GM06990 (cell line): ENCODE measurements around the gene RNU2-1.
"Not testable (repeated sequence)": the region's sequence is repeated elsewhere in the genome, so short reads cannot be mapped to it uniquely, and the experiment has no call there.

Source experiments
- DNase-seq: peaks from one replicate; pipeline ENCODE4 v3.0.0-alpha.2; 2011; ENCODE audit not compliant: insufficient read length; ENCODE audit errors: extremely low read depth
- H3K27me3 ChIP-seq: replicated peaks from 2 replicates; pipeline ENCODE4 v1.6.0; 2011; ENCODE audit warnings: low read length; ENCODE audit not compliant: control insufficient read depth, insufficient read depth
- H3K36me3 ChIP-seq: 2 replicates; pipeline ENCODE4 v1.5.1; 2011; ENCODE audit warnings: low read length; ENCODE audit not compliant: control insufficient read depth, insufficient read depth
- H3K4me3 ChIP-seq: replicated peaks from 2 replicates; pipeline ENCODE4 v1.5.1; 2011; ENCODE audit warnings: low read depth, mild to moderate bottlenecking, control low read depth, low read length

RNU2-1 gene

GRCh38 chr17:43233877-43234276, at the start of gene RNU2-1:
RNU2-1 (minus strand) TSS chr17:43233977.
- H3K27me3 ChIP-seq, H3K36me3 ChIP-seq, DNase-seq: not testable (repeated sequence)

DNA sequence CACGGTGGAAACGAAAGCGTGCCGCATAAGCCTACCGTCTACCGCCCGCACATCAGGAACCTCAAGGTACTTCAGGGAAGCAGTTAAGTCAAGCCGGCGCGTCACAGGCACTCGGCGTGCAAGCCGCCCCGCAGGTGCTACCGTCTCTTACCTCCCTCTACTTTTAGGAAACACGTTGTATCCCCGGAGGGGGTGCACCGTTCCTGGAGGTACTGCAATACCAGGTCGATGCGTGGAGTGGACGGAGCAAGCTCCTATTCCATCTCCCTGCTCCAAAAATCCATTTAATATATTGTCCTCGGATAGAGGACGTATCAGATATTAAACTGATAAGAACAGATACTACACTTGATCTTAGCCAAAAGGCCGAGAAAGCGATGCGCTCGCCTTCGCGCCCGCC, 39.1 kb upstream of the RNU2-1 start:
- H3K4me3 ChIP-seq, H3K36me3 ChIP-seq, DNase-seq, H3K27me3 ChIP-seq: not testable (repeated sequence)

More at GRCh38 chr17:43233877-43234276, at the start of gene RNU2-1:
- not testable (repeated sequence) for H3K4me3 ChIP-seq

DNA sequence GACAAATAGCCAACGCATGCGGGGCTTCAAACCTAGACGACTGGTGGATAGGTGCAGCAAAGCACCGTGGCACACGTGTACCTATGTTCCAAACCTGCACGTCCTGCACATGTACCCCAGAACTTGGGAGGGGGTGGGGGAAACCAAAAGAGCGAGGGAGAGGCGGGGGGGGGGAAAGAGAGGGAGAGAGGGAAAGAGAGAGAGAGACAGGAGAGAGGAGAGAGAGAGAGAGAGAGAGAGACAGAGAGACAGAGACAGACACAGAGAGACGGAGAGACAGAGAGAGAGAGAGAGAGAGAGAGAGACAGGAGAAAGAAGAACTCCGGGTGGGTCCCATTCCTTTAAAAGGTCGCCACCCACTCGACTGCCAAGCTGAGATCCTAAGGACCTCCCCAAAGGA, 38.7 kb upstream of the RNU2-1 start:
- H3K36me3 ChIP-seq, DNase-seq, H3K4me3 ChIP-seq, H3K27me3 ChIP-seq: not testable (repeated sequence)

DNA sequence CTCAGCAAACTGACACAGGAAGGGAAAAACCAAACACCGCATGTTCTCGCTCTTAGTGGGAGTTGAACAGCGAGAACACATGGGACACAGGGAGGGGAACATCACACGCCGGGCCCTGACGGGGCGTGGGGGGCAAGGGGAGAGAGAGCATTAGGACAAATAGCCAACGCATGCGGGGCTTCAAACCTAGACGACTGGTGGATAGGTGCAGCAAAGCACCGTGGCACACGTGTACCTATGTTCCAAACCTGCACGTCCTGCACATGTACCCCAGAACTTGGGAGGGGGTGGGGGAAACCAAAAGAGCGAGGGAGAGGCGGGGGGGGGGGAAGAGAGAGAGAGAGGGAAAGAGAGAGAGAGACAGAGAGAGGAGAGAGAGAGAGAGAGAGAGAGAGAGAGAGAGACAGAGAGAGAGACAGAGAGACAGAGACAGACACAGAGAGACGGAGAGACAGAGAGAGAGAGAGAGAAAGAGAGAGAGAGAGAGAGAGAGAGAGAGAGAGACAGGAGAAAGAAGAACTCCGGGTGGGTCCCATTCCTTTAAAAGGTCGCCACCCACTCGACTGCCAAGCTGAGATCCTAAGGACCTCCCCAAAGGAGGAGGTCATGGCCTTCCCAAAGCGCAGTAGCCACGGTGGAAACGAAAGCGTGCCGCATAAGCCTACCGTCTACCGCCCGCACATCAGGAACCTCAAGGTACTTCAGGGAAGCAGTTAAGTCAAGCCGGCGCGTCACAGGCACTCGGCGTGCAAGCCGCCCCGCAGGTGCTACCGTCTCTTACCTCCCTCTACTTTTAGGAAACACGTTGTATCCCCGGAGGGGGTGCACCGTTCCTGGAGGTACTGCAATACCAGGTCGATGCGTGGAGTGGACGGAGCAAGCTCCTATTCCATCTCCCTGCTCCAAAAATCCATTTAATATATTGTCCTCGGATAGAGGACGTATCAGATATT, 37.1 kb upstream of the RNU2-1 start:
- not testable (repeated sequence) for DNase-seq, H3K27me3 ChIP-seq, H3K36me3 ChIP-seq, H3K4me3 ChIP-seq

GRCh38 chr17:43246456-43246855, 12.7 kb upstream of the RNU2-1 start:
- H3K4me3 ChIP-seq, H3K27me3 ChIP-seq, DNase-seq, H3K36me3 ChIP-seq: not testable (repeated sequence)

- H3K27me3 ChIP-seq, DNase-seq, H3K36me3 ChIP-seq, H3K4me3 ChIP-seq: not testable (repeated sequence)
These were observed 7.0 kb upstream of the RNU2-1 start for GRCh38 chr17:43240596-43241352.

DNA sequence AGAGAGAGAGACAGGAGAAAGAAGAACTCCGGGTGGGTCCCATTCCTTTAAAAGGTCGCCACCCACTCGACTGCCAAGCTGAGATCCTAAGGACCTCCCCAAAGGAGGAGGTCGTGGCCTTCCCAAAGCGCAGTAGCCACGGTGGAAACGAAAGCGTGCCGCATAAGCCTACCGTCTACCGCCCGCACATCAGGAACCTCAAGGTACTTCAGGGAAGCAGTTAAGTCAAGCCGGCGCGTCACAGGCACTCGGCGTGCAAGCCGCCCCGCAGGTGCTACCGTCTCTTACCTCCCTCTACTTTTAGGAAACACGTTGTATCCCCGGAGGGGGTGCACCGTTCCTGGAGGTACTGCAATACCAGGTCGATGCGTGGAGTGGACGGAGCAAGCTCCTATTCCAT, 5.8 kb upstream of the RNU2-1 start:
- not testable (repeated sequence) for H3K36me3 ChIP-seq, H3K27me3 ChIP-seq, DNase-seq, H3K4me3 ChIP-seq

- DNase-seq, H3K4me3 ChIP-seq, H3K27me3 ChIP-seq, H3K36me3 ChIP-seq: not testable (repeated sequence)
These were observed 514 bp downstream of the RNU2-1 start for GRCh38 chr17:43233263-43233662.

GRCh38 chr17:43232021-43232699, 1.6 kb downstream of the RNU2-1 start:
- peak; percentile 30 for DNase-seq
- H3K27me3 ChIP-seq, H3K4me3 ChIP-seq, H3K36me3 ChIP-seq: not testable (repeated sequence)

DNA sequence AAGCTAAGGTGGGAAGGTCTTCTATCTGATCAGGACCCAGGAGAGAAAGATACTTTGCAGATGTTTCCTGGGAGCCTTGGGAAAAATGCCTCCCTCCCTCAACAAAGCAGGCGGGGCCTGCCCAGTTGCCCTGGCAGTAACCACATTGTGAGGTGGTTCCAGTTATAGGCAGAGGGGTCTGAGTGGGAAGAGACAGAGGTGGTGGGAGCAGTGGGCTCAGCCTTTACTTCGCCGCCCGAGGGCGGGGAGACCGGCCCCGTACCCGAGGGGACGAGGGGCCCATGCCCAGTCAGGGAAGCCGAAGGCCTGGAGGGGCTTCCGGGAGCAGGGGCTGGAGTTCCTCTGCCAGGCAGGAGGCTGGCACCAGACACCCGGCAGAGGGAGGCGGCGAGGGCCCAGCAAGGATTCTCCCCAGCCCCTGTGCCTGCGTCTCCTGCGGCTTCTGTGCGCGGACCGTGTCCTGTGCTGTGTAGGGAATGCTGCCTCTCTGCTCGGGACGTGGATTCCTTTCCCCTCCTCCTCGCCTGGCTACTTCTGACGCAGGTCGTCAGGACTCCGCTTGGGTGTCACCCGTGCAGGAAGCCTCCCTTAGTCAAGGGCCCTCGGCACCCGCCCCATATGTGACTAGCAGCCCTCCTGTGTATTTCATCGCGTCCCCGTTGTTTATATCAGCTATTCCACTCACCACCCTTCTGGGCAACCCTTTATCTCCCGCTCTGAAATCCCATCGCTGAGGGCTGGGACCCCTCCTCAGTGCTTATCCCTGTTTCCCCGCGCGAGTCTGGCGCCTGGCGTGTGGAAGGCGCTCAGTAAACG, 2.4 kb downstream of the RNU2-1 start:
- H3K4me3 ChIP-seq, H3K36me3 ChIP-seq, DNase-seq, H3K27me3 ChIP-seq: not testable (repeated sequence)

- H3K27me3 ChIP-seq, DNase-seq, H3K4me3 ChIP-seq: not testable (repeated sequence)
- peaks cover 10% of the 10 kb centered on the region for H3K36me3 ChIP-seq
These were observed 5.6 kb downstream of the RNU2-1 start, which contains the start of gene CCDC200 for GRCh38 chr17:43228020-43228782. CCDC200 (minus strand) TSS chr17:43228623; CDS start chr17:43228554, 69 bp downstream.
